Ascending aorta (tissue), 2 donors: ENCODE data around the gene VIT. TPM values are rescaled to one million over a fixed set of nuclear protein-coding genes. Genes with fewer than 3 reads are reported as not detected.
"Not testable (repeated sequence)": the region's sequence is repeated elsewhere in the genome, so short reads cannot be mapped to it uniquely, and the experiment has no call there.

Source experiments
- DNase-seq, 2 donors: peaks; one replicate each; pipeline ENCODE4 v3.0.0-alpha.2; 2019; ENCODE audit warnings: low spot score in 2 of 2
- H3K27ac ChIP-seq, 2 donors: fragments of 200-600 bp; sonication (generic); one replicate each; pipeline ENCODE4 v1.5.1; 2016 to 2017; ENCODE audit warnings: mild to moderate bottlenecking in 1 of 2
- H3K27me3 ChIP-seq: fragments of 200-600 bp; sonication (generic); one replicate; pipeline ENCODE4 v1.5.1; 2017
- H3K36me3 ChIP-seq, 2 donors: fragments of 200-600 bp; sonication (generic); one replicate each; pipeline ENCODE4 v1.5.1; 2016
- H3K4me1 ChIP-seq, 2 donors: fragments of 200-600 bp; sonication (generic); one replicate each; pipeline ENCODE4 v1.5.1; 2016 to 2017; ENCODE audit warnings: mild to moderate bottlenecking in 1 of 2
- H3K4me3 ChIP-seq, 2 donors: fragments of 200-600 bp; sonication (generic); one replicate each; pipeline ENCODE4 v1.5.1; 2016 to 2017; ENCODE audit warnings: mild to moderate bottlenecking in 1 of 2
- H3K9me3 ChIP-seq, 2 donors: fragments of 200-600 bp; sonication (generic); one replicate each; pipeline ENCODE4 v1.5.1; 2016
- CTCF ChIP-seq, 3 experiments: fragments of 200-600 bp in 2 of 3; fragments of 450-650 bp in 1 of 3; sonication (generic) in 2 of 3; IDR thresholded peaks; one replicate each; pipeline ENCODE4 v1.5.1; 2016 to 2019; ENCODE audit warnings: antibody characterized with exemption in 3 of 3, mild to moderate bottlenecking in 1 of 3, moderate library complexity in 1 of 3
- intact Hi-C: fragments of 100-400 bp; cut with DNase I; formaldehyde crosslinking; loops from one replicate; pipeline ENCODE4 v1.15.1; 2023
- total RNA-seq: library from RNA; depleted of rRNA; stranded (reverse); fragments of >200 nt; gene quantifications from one replicate; pipeline ENCODE4 v1.1.0, GENCODE V29; 2016

Gene VIT
- total RNA-seq, 1 donor from 2014 or later = 8.1 TPM

- Histone ChIP-seq H3K9me3 (no peaks in the 10 kb centered on the region), H3K36me3 (no peaks in the 10 kb centered on the region), H3K4me3 (no peak overlapping the region), H3K4me1 (peaks cover 0 to 3% of the 10 kb centered on the region in 2 donors), H3K27ac (no peak overlapping the region), H3K27me3 (no peaks in the 10 kb centered on the region)
- DNase-seq = no peak
- no peak for TF ChIP-seq CTCF (IDR thresholded peaks at IDR 0.05)
- intact Hi-C loops = no loop called here
Observed at GRCh38 chr2:36820942-36821605, 124.6 kb downstream of the VIT start.

GRCh38 chr2:36823862-36824261 lies 127.4 kb downstream of the VIT start:
- H3K9me3 ChIP-seq = no peaks in the 10 kb centered on the region
- H3K4me3 ChIP-seq = no peak overlapping the region
- H3K36me3 ChIP-seq = no peaks in the 10 kb centered on the region
- intact Hi-C loops = no loop called here
- peaks cover 0 to 3% of the 10 kb centered on the region in 2 donors for H3K4me1 ChIP-seq
- TF ChIP-seq CTCF (IDR thresholded peaks at IDR 0.05) = no peak
- DNase-seq = no peak
- H3K27me3 ChIP-seq = no peaks in the 10 kb centered on the region
- no peak overlapping the region for H3K27ac ChIP-seq

GRCh38 chr2:36824273-36824672 lies 127.8 kb downstream of the VIT start:
- H3K27ac ChIP-seq = no peak overlapping the region
- no peak for TF ChIP-seq CTCF (IDR thresholded peaks at IDR 0.05)
- no peak for DNase-seq
- intact Hi-C loops = no loop called here
- peaks cover 0 to 3% of the 10 kb centered on the region in 2 donors for H3K4me1 ChIP-seq
- no peaks in the 10 kb centered on the region for H3K36me3 ChIP-seq
- H3K9me3 ChIP-seq = no peaks in the 10 kb centered on the region
- H3K4me3 ChIP-seq = no peak overlapping the region
- no peaks in the 10 kb centered on the region for H3K27me3 ChIP-seq

- H3K9me3 ChIP-seq, H3K4me1 ChIP-seq, H3K36me3 ChIP-seq, H3K27ac ChIP-seq, H3K4me3 ChIP-seq, H3K27me3 ChIP-seq, intact Hi-C loops, DNase-seq: not testable (repeated sequence)
Observed at GRCh38 chr2:36824683-36825082, 128.2 kb downstream of the VIT start.

GRCh38 chr2:36831185-36831584 lies 134.7 kb downstream of the VIT start:
- intact Hi-C loops = no loop called here

GRCh38 chr2:36834203-36834602 lies 137.7 kb downstream of the VIT start:
- no peaks in the 10 kb centered on the region for H3K4me1 ChIP-seq
- no peak overlapping the region for H3K4me3 ChIP-seq
- intact Hi-C loops = no loop called here
- no peak overlapping the region for H3K27ac ChIP-seq
- TF ChIP-seq CTCF (IDR thresholded peaks at IDR 0.05) = no peak
- no peaks in the 10 kb centered on the region for H3K27me3 ChIP-seq
- H3K36me3 ChIP-seq = no peaks in the 10 kb centered on the region
- no peaks in the 10 kb centered on the region for H3K9me3 ChIP-seq
- DNase-seq = no peak

More at GRCh38 chr2:36831185-36831584, 134.7 kb downstream of the VIT start:
- TF ChIP-seq CTCF (IDR thresholded peaks at IDR 0.05) = no peak
- DNase-seq = no peak
- Histone ChIP-seq H3K4me1 (no peaks in the 10 kb centered on the region), H3K4me3 (no peak overlapping the region), H3K9me3 (no peaks in the 10 kb centered on the region), H3K36me3 (no peaks in the 10 kb centered on the region), H3K27me3 (no peaks in the 10 kb centered on the region), H3K27ac (no peak overlapping the region)
